Osteoblast (primary cell): ENCODE measurements around the gene AKAP13. TPM values are rescaled to one million over a fixed set of nuclear protein-coding genes. Genes with fewer than 3 reads are reported as not detected.

Experiments
- DNase-seq: peaks from one replicate; pipeline ENCODE4 v3.0.0; 2011; ENCODE audit warnings: low spot score, mixed read lengths; ENCODE audit not compliant: insufficient read length; ENCODE audit errors: missing footprints
- H2AFZ ChIP-seq: 2 replicates; pipeline ENCODE4 v1.6.0; 2011; ENCODE audit warnings: mild to moderate bottlenecking, low read length
- H3K27ac ChIP-seq: 2 replicates; pipeline ENCODE4 v1.5.1; 2011; ENCODE audit warnings: mild to moderate bottlenecking, low read depth, low read length, moderate library complexity
- H3K27me3 ChIP-seq: 2 replicates; pipeline ENCODE4 v1.6.0; 2012; ENCODE audit warnings: mild to moderate bottlenecking, control low read depth, inconsistent platforms, low read length, moderate library complexity; ENCODE audit not compliant: insufficient read depth
- H3K36me3 ChIP-seq: 2 replicates; pipeline ENCODE4 v1.5.1; 2011; ENCODE audit warnings: mild to moderate bottlenecking, low read length, control low read depth, moderate library complexity; ENCODE audit not compliant: insufficient read depth
- H3K4me1 ChIP-seq: 2 replicates; pipeline ENCODE4 v1.5.1; 2011; ENCODE audit warnings: mild to moderate bottlenecking, low read length, control low read depth, moderate library complexity; ENCODE audit not compliant: insufficient read depth
- H3K4me2 ChIP-seq: 2 replicates; pipeline ENCODE4 v1.6.0; 2011; ENCODE audit warnings: mild to moderate bottlenecking, low read length; ENCODE audit not compliant: insufficient read depth
- H3K4me3 ChIP-seq: fragments of 200-600 bp; sonication (generic); 3 replicates; pipeline ENCODE4 v1.5.1; 2012; ENCODE audit warnings: mild to moderate bottlenecking, low read length, inconsistent platforms; ENCODE audit not compliant: insufficient read depth
- H3K79me2 ChIP-seq: 2 replicates; pipeline ENCODE4 v1.6.0; 2012; ENCODE audit warnings: mild to moderate bottlenecking, low read length, control low read depth, inconsistent platforms; ENCODE audit not compliant: insufficient read depth
- H3K9me3 ChIP-seq: 2 replicates; pipeline ENCODE4 v1.5.1; 2011; ENCODE audit warnings: low read depth, low read length, control low read depth
- H4K20me1 ChIP-seq: 2 replicates; pipeline ENCODE4 v1.6.0; 2012; ENCODE audit warnings: mild to moderate bottlenecking, low read length, control low read depth; ENCODE audit not compliant: insufficient read depth
- total RNA-seq: library from RNA; depleted of rRNA; stranded (reverse); fragments of >200 nt; gene quantifications from 2 replicates; pipeline ENCODE4 v1.2.3, GENCODE V29; 2012
- TF ChIP-seq, protein P1 (sequence below): IDR thresholded peaks from 2 replicates; pipeline ENCODE4 v1.5.1; 2011; ENCODE audit warnings: mild to moderate bottlenecking, low read depth, low read length, moderate library complexity; ENCODE audit errors: extremely low read depth

AKAP13 gene
- total RNA-seq, 1 donor: 77.1 TPM

DNA sequence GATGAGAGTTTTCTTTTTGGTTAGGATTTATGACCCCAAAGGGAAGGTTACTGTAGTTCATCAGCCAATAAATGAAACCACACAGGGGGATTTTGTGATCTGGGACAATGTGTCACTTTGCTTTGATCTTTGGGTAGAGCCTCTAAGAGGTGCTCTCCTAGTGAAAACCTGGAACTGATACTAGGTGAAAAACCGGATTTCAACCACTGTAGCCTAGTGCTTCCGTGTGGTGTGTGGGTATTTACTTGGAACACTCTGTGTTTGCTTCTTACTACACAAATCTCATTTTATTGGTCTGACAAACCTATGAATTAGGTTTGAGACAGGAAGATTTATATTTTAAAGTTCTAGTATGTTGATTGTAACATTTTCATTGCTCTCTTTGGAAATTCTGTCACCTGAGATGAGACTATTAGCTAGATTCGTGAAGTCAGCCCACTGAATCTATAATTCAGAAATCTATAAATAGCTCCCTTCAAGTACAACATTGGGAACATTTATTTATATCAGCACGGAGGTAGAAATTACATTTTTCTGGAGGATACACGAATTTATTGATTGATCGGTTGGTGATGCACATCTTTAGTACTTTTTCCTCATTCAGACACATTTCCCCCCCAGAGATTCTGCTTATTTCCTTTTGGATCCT is 119.8 kb downstream of the AKAP13 start:
- H3K4me1 ChIP-seq: no peaks in the 10 kb centered on the region
- no peak for DNase-seq
- no peak overlapping the region for H3K4me3 ChIP-seq
- no peaks in the 10 kb centered on the region for H3K36me3 ChIP-seq
- TF ChIP-seq, protein P1, sequence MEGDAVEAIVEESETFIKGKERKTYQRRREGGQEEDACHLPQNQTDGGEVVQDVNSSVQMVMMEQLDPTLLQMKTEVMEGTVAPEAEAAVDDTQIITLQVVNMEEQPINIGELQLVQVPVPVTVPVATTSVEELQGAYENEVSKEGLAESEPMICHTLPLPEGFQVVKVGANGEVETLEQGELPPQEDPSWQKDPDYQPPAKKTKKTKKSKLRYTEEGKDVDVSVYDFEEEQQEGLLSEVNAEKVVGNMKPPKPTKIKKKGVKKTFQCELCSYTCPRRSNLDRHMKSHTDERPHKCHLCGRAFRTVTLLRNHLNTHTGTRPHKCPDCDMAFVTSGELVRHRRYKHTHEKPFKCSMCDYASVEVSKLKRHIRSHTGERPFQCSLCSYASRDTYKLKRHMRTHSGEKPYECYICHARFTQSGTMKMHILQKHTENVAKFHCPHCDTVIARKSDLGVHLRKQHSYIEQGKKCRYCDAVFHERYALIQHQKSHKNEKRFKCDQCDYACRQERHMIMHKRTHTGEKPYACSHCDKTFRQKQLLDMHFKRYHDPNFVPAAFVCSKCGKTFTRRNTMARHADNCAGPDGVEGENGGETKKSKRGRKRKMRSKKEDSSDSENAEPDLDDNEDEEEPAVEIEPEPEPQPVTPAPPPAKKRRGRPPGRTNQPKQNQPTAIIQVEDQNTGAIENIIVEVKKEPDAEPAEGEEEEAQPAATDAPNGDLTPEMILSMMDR: no peak
- no peak overlapping the region for H3K27ac ChIP-seq
- H3K79me2 ChIP-seq: peaks cover 81% of the 10 kb centered on the region
- no peak overlapping the region for H2AFZ ChIP-seq
- no peaks in the 10 kb centered on the region for H3K27me3 ChIP-seq
- peaks cover 38% of the 10 kb centered on the region for H4K20me1 ChIP-seq
- H3K4me2 ChIP-seq: no peak overlapping the region
- H3K9me3 ChIP-seq: no peaks in the 10 kb centered on the region

DNA sequence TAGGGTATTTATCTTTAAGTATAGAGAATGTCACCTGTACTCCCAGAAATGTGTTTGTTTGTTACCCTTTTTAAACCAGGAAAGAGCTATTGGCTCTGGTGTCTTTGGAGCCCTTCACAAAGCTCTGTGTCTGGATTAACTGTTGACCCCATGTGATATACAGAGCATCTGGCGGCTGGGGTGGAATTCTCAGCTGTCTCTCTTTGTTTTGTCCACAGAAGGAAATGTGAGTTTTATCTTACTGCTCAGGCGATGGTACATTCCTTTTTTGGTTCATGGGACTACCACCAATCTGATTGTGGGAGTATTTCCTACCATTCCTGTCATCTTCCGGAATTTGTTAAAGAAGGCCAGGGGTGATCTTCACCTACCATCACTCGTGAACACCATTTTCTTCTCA is 120.3 kb downstream of the AKAP13 start:
- Histone ChIP-seq H3K27ac (no peak overlapping the region), H4K20me1 (peaks cover 39% of the 10 kb centered on the region), H3K4me2 (no peak overlapping the region), H3K36me3 (no peaks in the 10 kb centered on the region), H3K79me2 (peaks cover 76% of the 10 kb centered on the region), H3K27me3 (no peaks in the 10 kb centered on the region), H3K9me3 (no peaks in the 10 kb centered on the region), H3K4me3 (no peak overlapping the region), H3K4me1 (no peaks in the 10 kb centered on the region), H2AFZ (no peak overlapping the region)
- TF ChIP-seq, protein P1: no peak
- DNase-seq: no peak

DNA sequence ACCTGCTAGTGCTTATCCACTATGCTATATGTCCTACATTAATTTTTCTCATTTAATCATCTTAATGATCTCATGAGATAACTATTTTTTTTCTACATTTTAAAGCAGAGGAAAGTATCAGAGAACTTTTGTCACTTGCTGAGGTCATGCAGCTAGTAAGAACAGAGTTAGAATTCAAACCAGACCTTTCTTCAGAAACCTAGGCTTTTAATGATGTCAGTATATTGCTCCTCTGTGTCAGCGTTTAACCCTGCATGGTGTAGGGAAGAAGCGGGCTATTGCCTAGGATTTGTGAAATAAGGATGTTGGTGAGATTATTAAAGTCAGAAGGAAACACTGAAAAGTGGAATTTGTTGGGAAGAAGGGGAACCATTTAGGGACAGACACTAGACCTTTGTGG is 121.2 kb downstream of the AKAP13 start:
- H3K9me3 ChIP-seq: no peaks in the 10 kb centered on the region
- H3K36me3 ChIP-seq: no peaks in the 10 kb centered on the region
- no peak overlapping the region for H3K27ac ChIP-seq
- H3K27me3 ChIP-seq: no peaks in the 10 kb centered on the region
- peaks cover 38% of the 10 kb centered on the region for H4K20me1 ChIP-seq
- TF ChIP-seq, protein P1: no peak
- DNase-seq: no peak
- H3K4me2 ChIP-seq: no peak overlapping the region
- H2AFZ ChIP-seq: no peak overlapping the region
- peaks cover 72% of the 10 kb centered on the region for H3K79me2 ChIP-seq
- no peak overlapping the region for H3K4me3 ChIP-seq
- no peaks in the 10 kb centered on the region for H3K4me1 ChIP-seq

DNA sequence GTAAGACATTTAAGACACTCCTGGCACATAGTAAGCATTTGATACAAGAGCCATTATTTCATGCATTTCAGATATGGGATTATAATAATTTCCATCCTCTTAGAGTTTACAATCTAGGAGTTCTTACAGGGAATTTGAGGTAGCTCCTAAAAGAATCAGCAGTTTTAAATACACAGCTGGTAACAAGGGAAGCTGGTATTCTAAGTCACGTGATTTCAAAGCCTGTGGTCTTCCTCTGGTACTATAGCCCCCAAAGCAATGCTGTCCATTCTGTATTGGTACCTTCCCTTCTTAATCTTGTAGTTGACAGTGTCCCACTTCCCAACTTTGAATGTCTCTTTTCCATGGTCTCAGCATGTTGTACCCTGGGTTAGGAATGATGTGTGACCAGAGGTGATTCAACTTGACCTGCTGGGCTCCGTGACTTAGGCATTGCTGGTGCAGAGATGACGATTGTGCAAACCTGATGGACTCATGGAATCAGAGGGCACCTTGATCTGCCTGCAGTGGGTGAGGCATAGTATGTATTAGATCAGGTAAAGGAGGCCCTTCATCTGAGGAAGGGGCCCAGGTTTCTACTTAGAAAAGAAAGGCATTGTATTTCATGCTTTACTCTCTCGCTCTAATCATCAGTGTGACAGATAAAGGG is 122.9 kb downstream of the AKAP13 start:
- H3K4me2 ChIP-seq: no peak overlapping the region
- no peak overlapping the region for H2AFZ ChIP-seq
- TF ChIP-seq, protein P1: no peak
- peaks cover 35% of the 10 kb centered on the region for H4K20me1 ChIP-seq
- H3K36me3 ChIP-seq: no peaks in the 10 kb centered on the region
- no peaks in the 10 kb centered on the region for H3K4me1 ChIP-seq
- DNase-seq: no peak
- H3K4me3 ChIP-seq: no peak overlapping the region
- H3K27ac ChIP-seq: no peak overlapping the region
- H3K27me3 ChIP-seq: no peaks in the 10 kb centered on the region
- no peaks in the 10 kb centered on the region for H3K9me3 ChIP-seq
- peaks cover 69% of the 10 kb centered on the region for H3K79me2 ChIP-seq
